Measurements from ENCODE around the gene NPFFR2.
"Not testable (repeated sequence)": the region's sequence is repeated elsewhere in the genome, so short reads cannot be mapped to it uniquely, and the experiment has no call there.

NPFFR2 gene

GRCh38 chr4:72111863-72112262, 80.1 kb downstream of the NPFFR2 start:
- no peak for DNase-seq (ENCODE audit: low read depth)

DNA sequence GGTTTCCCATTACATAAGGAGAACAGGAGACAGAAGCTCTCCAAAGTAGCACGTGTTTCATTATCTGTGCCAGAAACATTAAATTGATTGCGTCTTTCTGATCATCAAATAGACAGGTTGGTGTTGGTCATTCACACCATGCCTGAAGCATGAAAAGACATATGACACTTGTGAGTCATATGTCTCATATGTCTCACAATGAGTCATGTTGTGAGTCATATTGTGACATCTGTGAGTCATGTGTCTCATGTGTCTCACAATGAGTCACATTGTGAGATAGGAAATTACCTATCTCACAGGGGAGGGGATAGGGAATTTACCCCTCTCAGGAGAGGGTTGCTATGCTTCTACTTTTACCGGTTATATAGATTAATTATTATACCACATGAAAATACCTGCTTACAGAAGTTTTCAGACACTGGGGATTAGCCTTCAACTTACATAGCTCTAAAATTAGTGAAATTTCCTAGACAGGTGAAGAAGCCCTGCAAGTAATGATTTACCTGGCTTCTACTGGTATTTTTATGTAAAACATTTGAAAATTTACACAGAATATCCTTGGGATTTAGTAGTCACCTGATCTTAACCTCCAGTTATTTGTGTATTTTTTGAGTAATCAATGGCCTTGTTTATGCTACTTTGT, 80.8 kb downstream of the NPFFR2 start:
- no peak for DNase-seq (ENCODE audit: low read depth)

GRCh38 chr4:72118017-72118416, 86.2 kb downstream of the NPFFR2 start:
- no peak for DNase-seq (ENCODE audit: low read depth)

- DNase-seq (ENCODE audit: low read depth) = no peak
Measured at GRCh38 chr4:72119946-72120345, 88.1 kb downstream of the NPFFR2 start.

DNA sequence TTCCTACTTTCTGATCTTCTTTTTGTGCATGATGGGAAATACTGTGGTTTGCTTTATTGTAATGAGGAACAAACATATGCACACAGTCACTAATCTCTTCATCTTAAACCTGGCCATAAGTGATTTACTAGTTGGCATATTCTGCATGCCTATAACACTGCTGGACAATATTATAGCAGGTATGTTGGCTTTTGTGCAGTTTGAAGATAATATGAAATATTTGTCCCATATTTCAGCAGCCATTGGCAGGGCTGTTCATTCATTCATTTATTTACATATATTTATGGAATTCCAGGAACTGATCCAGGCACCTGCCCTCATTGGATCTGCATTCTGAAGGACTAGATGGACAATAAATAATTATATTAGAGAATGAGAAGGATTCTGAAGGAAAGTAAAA, 96.9 kb downstream of the NPFFR2 start:
- DNase-seq (ENCODE audit: low read depth) = no peak

GRCh38 chr4:72136429-72136828, 104.6 kb downstream of the NPFFR2 start:
- DNase-seq (ENCODE audit: low read depth) = no peak

- not testable (repeated sequence) for DNase-seq (ENCODE audit: low read depth)
Measured at GRCh38 chr4:72139997-72140396, 108.2 kb downstream of the NPFFR2 start.

DNA sequence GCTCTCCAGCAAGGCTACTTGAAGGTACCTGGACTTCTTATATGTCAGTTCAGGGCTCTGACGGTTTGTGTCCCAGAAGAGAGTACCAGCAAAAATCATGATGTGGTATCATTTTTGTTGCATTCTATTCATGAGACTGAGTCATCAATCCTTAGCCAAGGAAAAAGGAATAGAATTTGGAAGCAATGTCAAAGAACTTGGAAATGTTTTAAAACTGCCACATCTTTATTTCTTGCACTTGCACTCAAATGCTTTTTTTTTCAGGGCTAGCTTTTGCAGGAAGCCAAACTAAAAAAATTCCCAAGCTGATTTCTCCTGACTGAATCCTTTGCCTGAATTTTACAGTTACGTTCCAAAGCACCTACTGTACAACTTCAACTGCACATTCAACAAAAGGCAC, 112.4 kb downstream of the NPFFR2 start:
- no peak for DNase-seq (ENCODE audit: low read depth)

GRCh38 chr4:72152731-72153130, 120.9 kb downstream of the NPFFR2 start:
- DNase-seq (ENCODE audit: low read depth) = no peak

DNA sequence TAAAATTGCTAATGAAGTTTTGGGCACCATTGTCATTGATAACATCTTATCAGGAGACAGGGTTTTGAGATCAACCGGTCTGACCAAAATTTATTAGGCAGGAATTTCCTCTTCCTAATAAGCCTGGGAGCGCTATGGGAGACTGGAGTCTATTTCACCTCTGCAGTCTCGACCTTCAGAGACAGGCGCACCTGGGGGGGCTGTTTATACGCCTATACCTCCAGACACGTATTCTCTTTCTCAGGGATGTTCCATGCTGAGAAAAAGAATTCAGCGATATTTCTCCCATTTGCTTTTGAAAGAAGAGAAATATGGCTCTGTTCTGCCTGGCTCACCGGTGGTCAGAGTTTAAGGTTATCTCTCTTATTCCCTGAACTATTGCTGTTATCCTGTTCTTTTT, 121.8 kb downstream of the NPFFR2 start:
- DNase-seq (ENCODE audit: low read depth) = not testable (repeated sequence)

DNA sequence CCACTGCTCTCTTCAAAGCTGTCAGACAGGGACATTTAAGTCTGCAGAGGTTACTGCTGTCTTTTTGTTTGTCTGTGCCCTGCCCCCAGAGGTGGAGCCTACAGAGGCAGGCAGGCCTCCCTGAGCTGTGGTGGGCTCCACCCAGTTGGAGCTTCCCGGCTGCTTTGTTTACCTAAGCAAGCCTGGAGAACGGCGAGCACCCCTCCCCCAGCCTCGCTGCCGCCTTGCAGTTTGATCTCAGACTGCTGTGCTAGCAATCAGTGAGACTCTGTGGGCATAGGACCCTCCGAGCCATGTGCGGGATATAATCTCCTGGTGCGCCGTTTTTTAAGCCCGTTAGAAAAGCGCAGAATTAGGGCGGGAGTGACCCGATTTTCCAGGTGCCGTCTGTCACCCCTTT, 137.5 kb downstream of the NPFFR2 start:
- DNase-seq (ENCODE audit: low read depth) = not testable (repeated sequence)

GRCh38 chr4:72169861-72170260, 138.1 kb downstream of the NPFFR2 start:
- no peak for DNase-seq (ENCODE audit: low read depth)

DNA sequence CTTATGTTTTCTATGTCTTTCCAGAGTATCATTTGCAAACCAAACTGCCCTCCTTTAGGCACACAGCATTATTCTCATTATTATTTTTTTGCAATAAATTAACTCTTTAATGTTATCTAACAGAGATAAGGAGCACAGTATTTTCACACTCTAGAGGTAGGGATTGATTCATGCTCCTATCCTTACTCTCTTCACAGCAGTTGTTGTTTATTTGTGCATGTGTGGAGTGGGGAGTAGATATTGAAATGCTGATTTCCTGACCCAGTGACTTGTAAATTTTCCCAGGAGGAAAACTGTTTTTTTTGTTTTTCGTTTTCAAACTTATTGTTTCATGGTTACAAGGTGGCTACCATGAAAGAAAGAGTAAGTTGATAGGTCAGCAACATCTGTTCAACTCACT, 140.0 kb downstream of the NPFFR2 start:
- no peak for DNase-seq (ENCODE audit: low read depth)

DNA sequence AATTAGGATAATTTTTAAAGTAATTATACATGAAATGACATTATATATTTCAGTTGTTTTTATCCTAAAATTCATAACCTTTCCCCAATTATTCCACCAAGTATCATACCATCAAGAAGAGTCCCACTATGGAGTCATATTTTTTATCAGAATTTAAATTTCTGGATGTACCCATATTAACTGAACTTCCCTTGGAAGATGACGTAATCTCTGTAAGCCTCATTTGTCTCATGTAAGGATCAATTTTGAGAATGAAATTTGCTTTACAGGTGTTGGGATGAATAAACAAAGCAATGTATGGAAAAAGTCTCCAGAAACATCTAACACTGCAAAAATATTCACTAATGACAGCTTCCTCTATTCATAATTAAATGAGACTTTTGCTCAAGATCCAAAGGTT, 147.5 kb downstream of the NPFFR2 start:
- no peak for DNase-seq (ENCODE audit: low read depth)

GRCh38 chr4:72186714-72187113, 154.9 kb downstream of the NPFFR2 start:
- no peak for DNase-seq (ENCODE audit: low read depth)

DNA sequence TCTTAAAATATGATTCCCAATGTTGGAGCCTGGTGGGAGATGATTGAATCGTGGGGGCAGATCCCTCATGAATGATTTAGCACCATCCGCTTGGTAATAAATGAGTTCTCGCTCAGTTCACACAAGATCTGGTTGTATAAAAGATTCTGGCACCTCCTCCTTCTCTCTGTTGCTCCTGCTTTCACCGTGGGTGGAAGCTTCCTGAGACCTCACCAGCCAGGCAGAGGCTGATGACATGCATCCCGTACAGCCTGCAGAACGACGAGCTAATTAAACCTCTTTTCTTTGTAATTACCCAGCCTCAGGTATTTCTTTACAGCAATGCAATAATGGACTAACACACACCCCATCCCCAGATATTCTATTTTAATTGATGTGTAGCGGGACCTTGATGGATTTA, 162.2 kb downstream of the NPFFR2 start:
- DNase-seq (ENCODE audit: low read depth) = no peak

GRCh38 chr4:72194453-72194852, 162.7 kb downstream of the NPFFR2 start:
- no peak for DNase-seq (ENCODE audit: low read depth)

Data from activated T-cell treated with anti-CD3 and anti-CD28 coated beads for 48 hours (primary cell).